Upper lobe of left lung (tissue), 4 donors: Measurements from ENCODE around the gene EXT2.

Experiments
- CTCF ChIP-seq, 6 experiments: fragments of 450-650 bp in 4 of 6; fragments of 200-600 bp in 2 of 6; sonication (generic) in 2 of 6; IDR thresholded peaks; one replicate each; pipeline ENCODE4 v1.5.1; 2016 to 2019; ENCODE audit warnings: antibody characterized with exemption in 6 of 6
- EP300 ChIP-seq, 4 donors: sonication (generic); formaldehyde crosslinking; IDR thresholded peaks; one replicate each; pipeline ENCODE4 v1.5.1; 2017; ENCODE audit warnings: antibody characterized with exemption in 4 of 4, control low read depth in 2 of 4
- POLR2A ChIP-seq, 4 donors: fragments of 450-650 bp; IDR thresholded peaks; one replicate each; pipeline ENCODE4 v1.5.1; 2016 to 2017; ENCODE audit warnings: antibody characterized with exemption in 4 of 4, mild to moderate bottlenecking in 2 of 4
- POLR2AphosphoS5 ChIP-seq, 2 donors: sonication (generic); formaldehyde crosslinking; IDR thresholded peaks; one replicate each; pipeline ENCODE4 v1.5.1; 2017; ENCODE audit warnings: antibody characterized with exemption in 2 of 2

GRCh38 chr11:44190883-44191230 lies 95.4 kb downstream of the EXT2 start:
- TF ChIP-seq EP300 (IDR thresholded peaks at IDR 0.05) (no peak), CTCF (IDR thresholded peaks at IDR 0.05) (no peak), POLR2A (IDR thresholded peaks at IDR 0.05) (no peak), POLR2AphosphoS5 (IDR thresholded peaks at IDR 0.05) (no peak)
